ENCODE measurements around the gene RTL5.

The RTL5 gene

DNA sequence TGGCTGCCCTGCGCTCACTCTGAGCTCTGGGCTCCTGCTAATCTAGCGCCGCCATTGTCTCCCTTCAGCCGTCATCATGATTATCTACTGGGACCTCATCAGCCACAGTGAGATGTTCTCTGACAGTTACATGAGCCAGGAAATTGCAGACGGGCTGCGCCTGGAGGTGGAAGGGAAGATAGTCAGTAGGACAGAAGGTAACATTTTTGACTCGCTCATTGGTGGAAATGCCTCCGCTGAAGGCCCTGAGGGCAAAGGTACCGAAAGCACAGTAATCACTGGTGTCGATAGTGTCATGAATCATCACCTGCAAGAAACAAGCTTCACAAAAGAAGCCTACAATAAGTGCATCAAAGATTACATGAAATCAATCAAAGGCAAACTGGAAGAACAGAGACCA lies 28.1 kb upstream of the RTL5 start:
- H3K4me3 ChIP-seq (ENCODE audit: low read depth, low read length), result no peak overlapping the region
- TF ChIP-seq, protein P1, sequence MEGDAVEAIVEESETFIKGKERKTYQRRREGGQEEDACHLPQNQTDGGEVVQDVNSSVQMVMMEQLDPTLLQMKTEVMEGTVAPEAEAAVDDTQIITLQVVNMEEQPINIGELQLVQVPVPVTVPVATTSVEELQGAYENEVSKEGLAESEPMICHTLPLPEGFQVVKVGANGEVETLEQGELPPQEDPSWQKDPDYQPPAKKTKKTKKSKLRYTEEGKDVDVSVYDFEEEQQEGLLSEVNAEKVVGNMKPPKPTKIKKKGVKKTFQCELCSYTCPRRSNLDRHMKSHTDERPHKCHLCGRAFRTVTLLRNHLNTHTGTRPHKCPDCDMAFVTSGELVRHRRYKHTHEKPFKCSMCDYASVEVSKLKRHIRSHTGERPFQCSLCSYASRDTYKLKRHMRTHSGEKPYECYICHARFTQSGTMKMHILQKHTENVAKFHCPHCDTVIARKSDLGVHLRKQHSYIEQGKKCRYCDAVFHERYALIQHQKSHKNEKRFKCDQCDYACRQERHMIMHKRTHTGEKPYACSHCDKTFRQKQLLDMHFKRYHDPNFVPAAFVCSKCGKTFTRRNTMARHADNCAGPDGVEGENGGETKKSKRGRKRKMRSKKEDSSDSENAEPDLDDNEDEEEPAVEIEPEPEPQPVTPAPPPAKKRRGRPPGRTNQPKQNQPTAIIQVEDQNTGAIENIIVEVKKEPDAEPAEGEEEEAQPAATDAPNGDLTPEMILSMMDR (IDR thresholded peaks at IDR 0.05; ENCODE audit: low read depth, low read length), result no peak
- no peak for TF ChIP-seq MYC (IDR thresholded peaks at IDR 0.05; ENCODE audit: low read depth, low read length)
- TF ChIP-seq, protein P2, sequence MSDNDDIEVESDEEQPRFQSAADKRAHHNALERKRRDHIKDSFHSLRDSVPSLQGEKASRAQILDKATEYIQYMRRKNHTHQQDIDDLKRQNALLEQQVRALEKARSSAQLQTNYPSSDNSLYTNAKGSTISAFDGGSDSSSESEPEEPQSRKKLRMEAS (IDR thresholded peaks at IDR 0.05; ENCODE audit: low read depth, low read length), result no peak
- no peak for DNase-seq (ENCODE audit: low read depth)

DNA sequence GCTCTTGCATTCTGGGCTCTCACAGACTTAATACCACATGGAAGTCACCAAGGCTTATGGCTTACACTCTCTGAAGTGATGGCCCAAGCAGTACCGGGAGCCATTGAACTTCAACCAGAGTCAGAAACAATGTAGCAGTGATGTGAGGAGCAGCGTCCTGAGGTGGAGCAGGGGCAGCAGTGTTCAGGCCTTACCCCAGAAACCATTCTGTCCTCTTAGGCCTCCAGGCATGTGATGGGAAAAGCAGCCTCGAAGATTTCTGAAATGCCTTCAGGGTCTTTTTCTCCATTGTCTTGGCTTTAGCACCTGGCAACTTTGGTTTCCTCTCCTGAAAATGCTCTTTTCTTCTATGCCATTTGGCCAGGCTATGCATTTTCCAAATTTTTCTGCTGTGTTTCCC lies 27.1 kb upstream of the RTL5 start:
- no peak for DNase-seq (ENCODE audit: low read depth)
- TF ChIP-seq, protein P1 (IDR thresholded peaks at IDR 0.05; ENCODE audit: low read depth, low read length), result no peak
- TF ChIP-seq, protein P2 (IDR thresholded peaks at IDR 0.05; ENCODE audit: low read depth, low read length), result no peak
- H3K4me3 ChIP-seq (ENCODE audit: low read depth, low read length), result no peak overlapping the region

DNA sequence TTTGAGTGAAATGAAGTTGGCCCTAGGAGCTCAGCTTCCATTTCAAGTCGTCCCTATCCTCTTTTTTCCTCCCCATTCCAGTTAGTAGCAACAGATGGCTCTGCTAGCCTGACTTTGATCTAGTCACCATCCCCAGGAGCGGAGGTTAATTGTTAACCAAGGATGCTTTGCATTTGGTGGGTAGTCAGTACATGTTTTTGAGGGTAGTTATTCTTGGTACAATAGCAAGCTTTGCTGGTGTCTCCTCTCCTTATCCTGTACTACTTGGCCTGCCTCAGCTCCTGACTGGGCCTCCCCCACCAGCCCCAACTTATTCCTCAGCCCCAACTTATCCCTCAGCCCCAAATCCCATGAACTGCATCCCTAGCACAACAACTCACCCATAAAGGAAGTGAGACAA lies 14.8 kb upstream of the RTL5 start:
- no peak overlapping the region for H3K4me3 ChIP-seq (ENCODE audit: low read depth, low read length)
- no peak for DNase-seq (ENCODE audit: low read depth)
- no peak for TF ChIP-seq MYC (IDR thresholded peaks at IDR 0.05; ENCODE audit: low read depth, low read length)
- TF ChIP-seq, protein P2 (IDR thresholded peaks at IDR 0.05; ENCODE audit: low read depth, low read length), result no peak

DNA sequence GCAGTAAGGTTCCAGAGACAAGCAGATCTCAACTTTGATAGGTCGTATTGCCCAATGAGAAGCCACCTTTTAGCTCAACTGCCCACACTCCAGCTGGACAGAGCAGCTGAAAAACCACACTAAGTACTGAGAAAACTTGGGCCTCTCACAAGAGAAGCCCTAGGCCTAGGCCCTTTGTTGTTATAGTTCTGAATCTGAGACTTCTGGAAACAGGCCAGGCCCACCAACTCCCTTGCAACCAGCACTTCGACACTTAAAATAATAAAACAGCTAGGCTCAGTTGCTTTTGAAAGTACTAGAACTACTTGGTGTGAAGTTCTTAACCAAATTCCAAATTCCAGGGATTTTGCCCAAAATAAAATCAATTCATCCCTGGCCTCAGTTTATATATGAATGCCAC lies 13.5 kb upstream of the RTL5 start:
- no peak for DNase-seq (ENCODE audit: low read depth)
- H3K4me3 ChIP-seq (ENCODE audit: low read depth, low read length), result no peak overlapping the region
- TF ChIP-seq, protein P2 (IDR thresholded peaks at IDR 0.05; ENCODE audit: low read depth, low read length), result no peak
- TF ChIP-seq POLR2A (IDR thresholded peaks at IDR 0.05; ENCODE audit: extremely low read depth, insufficient read length), result no peak
- TF ChIP-seq, protein P1 (IDR thresholded peaks at IDR 0.05; ENCODE audit: low read depth, low read length), result no peak
- TF ChIP-seq MYC (IDR thresholded peaks at IDR 0.05; ENCODE audit: low read depth, low read length), result no peak

DNA sequence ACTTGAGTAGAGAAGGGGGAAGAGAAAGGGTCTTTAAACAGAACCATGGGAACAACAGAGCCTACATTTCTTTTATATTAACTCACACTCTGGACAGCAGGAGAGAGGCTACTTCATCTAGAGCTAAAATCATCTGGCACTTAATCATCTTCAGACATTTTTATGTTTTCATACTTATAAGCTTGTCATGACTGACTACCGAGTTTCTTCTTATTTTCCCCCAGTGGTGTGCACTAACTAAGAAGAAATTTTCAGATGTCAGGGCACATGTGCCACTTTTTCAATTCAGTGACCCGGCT lies 11.8 kb upstream of the RTL5 start:
- TF ChIP-seq, protein P2 (IDR thresholded peaks at IDR 0.05; ENCODE audit: low read depth, low read length), result no peak
- TF ChIP-seq, protein P1 (IDR thresholded peaks at IDR 0.05; ENCODE audit: low read depth, low read length), result no peak
- no peak for TF ChIP-seq MYC (IDR thresholded peaks at IDR 0.05; ENCODE audit: low read depth, low read length)
- TF ChIP-seq POLR2A (IDR thresholded peaks at IDR 0.05; ENCODE audit: extremely low read depth, insufficient read length), result no peak
- no peak overlapping the region for H3K4me3 ChIP-seq (ENCODE audit: low read depth, low read length)
- no peak for DNase-seq (ENCODE audit: low read depth)

DNA sequence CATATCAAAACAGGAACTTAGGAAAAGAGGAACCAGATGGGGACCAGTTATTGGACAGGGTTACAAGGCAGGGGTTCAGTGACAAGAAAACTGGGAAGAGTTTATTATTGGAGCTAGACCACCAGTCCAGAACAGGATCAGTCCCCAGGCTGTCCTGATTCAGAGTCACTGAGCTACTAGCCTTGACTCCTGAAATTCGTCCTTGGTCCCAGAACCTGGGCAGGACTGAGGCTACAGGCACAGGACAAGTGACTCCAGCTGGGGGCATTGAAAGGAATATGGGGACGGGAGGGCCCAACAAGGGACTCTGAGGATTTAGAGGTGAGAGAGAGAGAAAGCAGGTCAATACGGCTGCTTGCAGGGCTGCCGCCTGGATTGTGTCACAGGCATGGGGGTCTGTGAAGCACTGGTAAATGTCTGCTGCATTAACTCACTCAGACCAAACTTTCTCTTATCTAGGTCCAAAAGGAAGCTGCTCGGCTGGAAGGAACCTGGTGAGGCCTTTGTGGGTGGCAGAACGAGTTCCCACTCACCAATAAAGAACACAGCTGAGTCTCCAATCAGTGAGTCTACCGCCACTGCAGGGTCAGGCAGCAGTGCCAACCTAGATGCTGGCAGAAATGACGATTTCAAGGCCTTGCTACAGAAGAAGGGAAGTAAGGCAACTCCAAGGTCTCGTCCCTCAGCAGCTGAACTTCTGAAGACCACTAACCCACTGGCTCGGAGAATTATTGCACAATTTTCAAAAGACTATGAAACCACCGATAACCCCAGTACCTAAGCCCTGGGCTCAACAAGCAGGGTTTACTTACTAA lies 11.3 kb upstream of the RTL5 start:
- H3K4me3 ChIP-seq (ENCODE audit: low read depth, low read length), result no peak overlapping the region
- peak; percentile 73 for DNase-seq (ENCODE audit: low read depth)
- TF ChIP-seq POLR2A (IDR thresholded peaks at IDR 0.05; ENCODE audit: extremely low read depth, insufficient read length) (no peak), MYC (IDR thresholded peaks at IDR 0.05; ENCODE audit: low read depth, low read length) (no peak)
- TF ChIP-seq, protein P2 (IDR thresholded peaks at IDR 0.05; ENCODE audit: low read depth, low read length), result no peak
- TF ChIP-seq, protein P1 (IDR thresholded peaks at IDR 0.05; ENCODE audit: low read depth, low read length), result no peak

Data from NB4 (cell line).